Measurements from ENCODE around the gene MLXIP.

- TF ChIP-seq CTCF (IDR thresholded peaks at IDR 0.05) (no peak), POLR2AphosphoS5 (IDR thresholded peaks at IDR 0.05; ENCODE audit: low read depth, low read length) (no peak), REST (IDR thresholded peaks at IDR 0.05; ENCODE audit: insufficient read depth in 1 of 2, low read depth in 2 of 2, low read length in 1 of 2) (no peak), SIN3A (IDR thresholded peaks at IDR 0.05; ENCODE audit: borderline replicate concordance, insufficient read depth, low read depth, low read length) (no peak)
Measured at GRCh38 chr12:122029620-122030423, 48.7 kb upstream of the MLXIP start.

Data from Panc1 (cell line).